GM18499 (cell line): ENCODE measurements around the gene RIC1.
"Not testable (repeated sequence)": the region's sequence is repeated elsewhere in the genome, so short reads cannot be mapped to it uniquely, and the experiment has no call there.

Experiments used
- ATAC-seq: cut with Tn5 transposase; IDR thresholded peaks from one replicate; pipeline ENCODE4 v1.9.1; 2021; ENCODE audit warnings: moderate number of reproducible peaks; ENCODE audit not compliant: insufficient read depth, unreplicated experiment

Gene RIC1

GRCh38 chr9:5628530-5629311, at the start of gene RIC1:
Gene RIC1, plus strand, starts transcription at chr9:5629107. Its CDS starts 203 bp downstream, at chr9:5629310.
- peak; percentile 25 for ATAC-seq

GRCh38 chr9:5579881-5580280, 49.0 kb upstream of the RIC1 start:
- no peak for ATAC-seq

- no peak for ATAC-seq
Observed at GRCh38 chr9:5580650-5581049, 48.3 kb upstream of the RIC1 start.

GRCh38 chr9:5581706-5582105, 47.2 kb upstream of the RIC1 start:
- not testable (repeated sequence) for ATAC-seq

GRCh38 chr9:5582835-5583195, 46.1 kb upstream of the RIC1 start:
- ATAC-seq, result peak; percentile 31

- no peak for ATAC-seq
Observed at GRCh38 chr9:5586391-5586802, 42.5 kb upstream of the RIC1 start.

GRCh38 chr9:5587024-5587423, 41.9 kb upstream of the RIC1 start:
- ATAC-seq, result no peak

- ATAC-seq, result no peak
Observed at GRCh38 chr9:5592231-5592630, 36.7 kb upstream of the RIC1 start.

- ATAC-seq, result no peak
Observed at GRCh38 chr9:5592904-5593303, 36.0 kb upstream of the RIC1 start.

GRCh38 chr9:5593904-5594303, 35.0 kb upstream of the RIC1 start:
- no peak for ATAC-seq

GRCh38 chr9:5596173-5596572, 32.7 kb upstream of the RIC1 start:
- no peak for ATAC-seq

- ATAC-seq, result no peak
Observed at GRCh38 chr9:5608298-5609225, 20.3 kb upstream of the RIC1 start.

GRCh38 chr9:5609226-5609596, 19.7 kb upstream of the RIC1 start:
- no peak for ATAC-seq

- no peak for ATAC-seq
Observed at GRCh38 chr9:5610491-5610890, 18.4 kb upstream of the RIC1 start.

- no peak for ATAC-seq
Observed at GRCh38 chr9:5611321-5612184, 17.4 kb upstream of the RIC1 start.

- ATAC-seq, result no peak
Observed at GRCh38 chr9:5612185-5612530, 16.7 kb upstream of the RIC1 start.

- no peak for ATAC-seq
Observed at GRCh38 chr9:5614192-5614591, 14.7 kb upstream of the RIC1 start.

- ATAC-seq, result no peak
Observed at GRCh38 chr9:5614985-5615384, 13.9 kb upstream of the RIC1 start.

GRCh38 chr9:5617749-5618148, 11.2 kb upstream of the RIC1 start:
- ATAC-seq, result peak; percentile 98

GRCh38 chr9:5620494-5620893, 8.4 kb upstream of the RIC1 start:
- ATAC-seq, result no peak

- ATAC-seq, result no peak
Observed at GRCh38 chr9:5621327-5621726, 7.6 kb upstream of the RIC1 start.
